Measurements from ENCODE around the gene FBXO30. TPM values are rescaled to one million over a fixed set of nuclear protein-coding genes. Genes with fewer than 3 reads are reported as not detected.

FBXO30 gene
- total and polyA plus RNA-seq, 5 donors, result 6.7 to 14.0 (median 13.4) TPM

DNA sequence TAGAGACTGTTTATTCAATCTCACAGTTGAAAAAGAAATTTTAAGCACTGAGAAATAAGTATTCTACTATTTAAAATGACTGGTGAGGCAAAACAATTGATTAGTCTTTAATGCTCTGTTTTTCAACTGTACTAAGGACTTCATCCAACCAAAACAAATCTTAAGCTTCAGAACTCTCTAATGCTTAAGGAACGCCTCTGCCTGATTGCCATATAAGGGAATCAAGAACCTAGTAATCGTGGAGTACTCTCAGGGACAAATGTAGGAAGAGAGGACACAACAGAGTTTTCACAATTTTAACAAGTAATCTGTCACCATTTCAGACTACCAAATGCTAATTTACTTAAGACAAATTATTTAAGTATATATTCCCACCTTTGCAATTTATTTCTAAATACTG is 16.1 kb downstream of the FBXO30 start:
- H3K4me1 ChIP-seq (ENCODE audit: control insufficient read depth, insufficient read depth, low read length), result peaks cover 5% of the 10 kb centered on the region
- no peak overlapping the region for H3K4me3 ChIP-seq (ENCODE audit: low read length)
- ATAC-seq, result peak; percentile 47 to 64
- intact Hi-C loops (cut with DNase I), result no loop called here
- 30% methylated on average over 2 of the region's 2 CpGs for WGBS
- no peaks in the 10 kb centered on the region for H3K9me3 ChIP-seq (ENCODE audit: control insufficient read depth, low read length)
- no peaks in the 10 kb centered on the region for H3K27me3 ChIP-seq (ENCODE audit: control insufficient read depth, insufficient read depth)
- H3K27ac ChIP-seq (ENCODE audit: low read length), result no peak overlapping the region
- no peak for DNase-seq

DNA sequence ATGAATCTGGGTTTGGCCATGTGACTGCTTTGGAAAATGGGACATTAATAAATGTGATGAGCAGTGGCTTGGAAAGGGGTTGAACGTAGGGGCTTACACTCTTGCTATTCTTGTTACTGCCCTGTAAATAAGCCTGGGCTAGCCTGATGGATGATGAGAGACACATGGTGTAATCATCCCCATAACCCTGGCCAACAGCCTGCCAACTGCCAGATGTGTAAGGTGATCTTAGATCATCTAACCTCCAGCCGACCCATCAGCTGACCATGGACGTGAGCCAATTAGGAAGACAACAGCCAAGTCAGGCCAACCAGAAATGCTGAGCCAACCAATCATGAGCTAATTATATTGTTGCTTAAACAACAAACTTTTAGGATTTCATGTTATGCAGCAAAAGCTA is 25.2 kb downstream of the FBXO30 start:
- H3K4me3 ChIP-seq (ENCODE audit: low read length), result no peak overlapping the region
- intact Hi-C loops (cut with DNase I), result no loop called here
- DNase-seq, result peak in 1 of 3 donors; percentile 19
- H3K27ac ChIP-seq (ENCODE audit: low read length), result no peak overlapping the region
- no peaks in the 10 kb centered on the region for H3K4me1 ChIP-seq (ENCODE audit: control insufficient read depth, insufficient read depth, low read length)
- no peaks in the 10 kb centered on the region for H3K27me3 ChIP-seq (ENCODE audit: control insufficient read depth, insufficient read depth)
- no peaks in the 10 kb centered on the region for H3K9me3 ChIP-seq (ENCODE audit: control insufficient read depth, low read length)
- WGBS, result 60% methylated on average over 3 of the region's 3 CpGs
- peak; percentile 19 to 36 for ATAC-seq

DNA sequence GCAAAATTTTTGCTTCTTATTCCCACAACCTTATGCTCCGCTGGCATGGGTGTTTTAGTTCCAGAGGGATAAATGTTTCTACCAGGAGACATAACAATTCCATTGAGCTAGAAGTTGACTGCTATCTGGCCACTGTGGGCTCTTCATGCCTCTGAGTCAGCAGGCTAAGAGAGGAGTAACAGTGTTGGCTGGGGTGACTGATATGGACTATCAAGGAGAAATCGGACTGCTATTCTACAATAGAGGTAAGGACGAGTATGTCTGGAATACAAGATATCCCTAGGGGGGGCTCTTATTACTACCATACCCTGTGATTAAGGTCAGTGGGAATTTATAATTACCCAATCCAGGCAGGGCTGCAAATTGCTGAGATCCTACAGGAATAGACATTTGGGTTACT is 26.9 kb downstream of the FBXO30 start:
- 87% methylated on average over 3 of the region's 3 CpGs for WGBS
- DNase-seq (no peak), ATAC-seq (no peak)
- intact Hi-C loops (cut with DNase I), result no loop called here
- no peaks in the 10 kb centered on the region for H3K9me3 ChIP-seq (ENCODE audit: control insufficient read depth, low read length)
- no peaks in the 10 kb centered on the region for H3K4me1 ChIP-seq (ENCODE audit: control insufficient read depth, insufficient read depth, low read length)
- H3K27ac ChIP-seq (ENCODE audit: low read length), result no peak overlapping the region
- no peaks in the 10 kb centered on the region for H3K27me3 ChIP-seq (ENCODE audit: control insufficient read depth, insufficient read depth)
- H3K4me3 ChIP-seq (ENCODE audit: low read length), result no peak overlapping the region

DNA sequence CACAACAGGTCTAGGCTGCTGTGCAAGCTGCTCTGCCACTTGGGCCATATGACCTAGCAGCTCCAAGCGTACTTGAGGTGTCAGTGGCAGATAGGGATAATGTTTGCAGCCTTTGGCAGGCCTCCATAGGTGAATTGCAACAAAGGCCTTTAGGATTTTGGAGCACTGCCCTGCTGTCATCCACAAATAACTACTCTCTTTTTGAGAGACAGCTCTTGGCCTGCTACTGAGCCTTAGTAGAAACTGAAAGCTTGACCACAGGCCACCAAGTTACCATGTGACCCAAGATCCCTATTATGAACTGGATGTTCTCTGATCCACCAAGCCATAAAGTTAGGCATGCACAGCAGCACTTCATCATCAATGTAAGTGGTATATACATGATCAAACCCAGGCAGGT is 29.9 kb downstream of the FBXO30 start:
- intact Hi-C loops (cut with DNase I), result no loop called here
- 57% methylated on average over 1 of the region's 1 CpG for WGBS
- Histone ChIP-seq H3K27me3 (ENCODE audit: control insufficient read depth, insufficient read depth) (no peaks in the 10 kb centered on the region), H3K4me1 (ENCODE audit: control insufficient read depth, insufficient read depth, low read length) (no peaks in the 10 kb centered on the region), H3K9me3 (ENCODE audit: control insufficient read depth, low read length) (no peaks in the 10 kb centered on the region), H3K4me3 (ENCODE audit: low read length) (no peak overlapping the region), H3K27ac (ENCODE audit: low read length) (no peak overlapping the region)
- ATAC-seq, result peak; percentile 23 to 75
- DNase-seq, result peak; percentile 12 to 41 (median 38)

DNA sequence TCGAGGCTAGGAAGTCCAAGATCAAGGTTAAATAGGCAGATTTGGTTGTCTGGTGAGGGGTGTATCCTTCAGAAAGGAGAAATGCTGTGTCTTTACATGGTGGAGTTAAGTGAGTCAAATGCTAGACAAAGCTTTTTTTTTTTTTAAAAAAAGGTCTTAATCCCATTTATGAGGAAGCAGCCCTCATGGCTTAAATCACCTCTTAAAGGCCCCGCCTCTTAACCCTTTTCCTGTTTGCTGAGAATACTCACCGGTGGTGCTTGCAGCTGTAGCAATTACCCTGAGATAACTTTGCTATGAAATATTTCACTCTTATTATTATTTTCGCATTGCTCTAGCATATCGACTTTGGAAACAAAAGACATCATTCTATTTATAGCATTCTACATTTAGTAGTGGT is 30.8 kb downstream of the FBXO30 start:
- intact Hi-C loops (cut with DNase I), result no loop called here
- WGBS, result 77% methylated on average over 5 of the region's 5 CpGs
- Histone ChIP-seq H3K9me3 (ENCODE audit: control insufficient read depth, low read length) (no peaks in the 10 kb centered on the region), H3K27ac (ENCODE audit: low read length) (no peak overlapping the region), H3K4me1 (ENCODE audit: control insufficient read depth, insufficient read depth, low read length) (no peaks in the 10 kb centered on the region), H3K4me3 (ENCODE audit: low read length) (no peak overlapping the region), H3K27me3 (ENCODE audit: control insufficient read depth, insufficient read depth) (no peaks in the 10 kb centered on the region)
- DNase-seq (no peak), ATAC-seq (no peak)

DNA sequence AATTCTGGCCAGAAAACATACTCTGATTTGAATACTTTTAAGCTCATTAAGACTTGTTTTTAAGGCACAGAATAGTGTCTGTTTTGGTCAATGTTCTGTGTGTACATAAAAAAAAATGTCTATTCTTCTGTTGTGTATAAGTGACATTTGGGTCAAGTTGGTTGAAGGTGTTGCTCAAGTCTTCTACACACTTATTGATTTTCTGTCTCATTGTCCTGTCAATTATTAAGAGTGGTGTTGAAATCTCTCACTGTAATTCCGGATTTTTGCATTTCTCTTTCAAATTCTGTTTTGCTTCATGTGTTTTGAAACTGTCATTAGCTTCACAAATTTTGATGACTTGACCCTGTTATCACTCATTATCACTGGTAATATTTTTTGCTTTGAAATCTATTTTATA is 41.7 kb downstream of the FBXO30 start:
- intact Hi-C loops (cut with DNase I), result no loop called here
- DNase-seq (no peak), ATAC-seq (no peak)
- H3K4me1 ChIP-seq (ENCODE audit: control insufficient read depth, insufficient read depth, low read length), result no peaks in the 10 kb centered on the region
- WGBS, result 84% methylated on average over 1 of the region's 1 CpG
- H3K27me3 ChIP-seq (ENCODE audit: control insufficient read depth, insufficient read depth), result no peaks in the 10 kb centered on the region
- no peak overlapping the region for H3K4me3 ChIP-seq (ENCODE audit: low read length)
- no peaks in the 10 kb centered on the region for H3K9me3 ChIP-seq (ENCODE audit: control insufficient read depth, low read length)
- H3K27ac ChIP-seq (ENCODE audit: low read length), result no peak overlapping the region

DNA sequence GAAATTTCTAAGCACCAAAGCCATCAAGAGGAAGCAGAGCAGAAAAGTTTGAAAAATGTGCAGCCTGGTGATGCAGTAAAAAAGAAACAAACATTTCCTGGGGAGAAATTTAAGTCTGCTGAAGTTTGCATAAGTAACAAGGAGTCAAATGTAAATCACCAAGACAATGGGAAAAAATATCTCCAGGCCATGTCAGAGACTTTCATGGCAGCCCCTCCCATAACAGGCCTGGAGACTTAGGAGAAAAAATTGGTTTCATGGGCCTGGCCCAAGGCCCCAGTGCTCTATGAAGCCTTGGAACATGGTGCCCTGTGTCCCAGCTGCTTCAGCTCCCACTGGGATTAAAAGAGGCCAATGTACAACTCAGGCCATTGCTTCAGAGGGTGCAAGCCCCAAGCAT is 49.1 kb downstream of the FBXO30 start:
- H3K27me3 ChIP-seq (ENCODE audit: control insufficient read depth, insufficient read depth), result no peaks in the 10 kb centered on the region
- H3K4me3 ChIP-seq (ENCODE audit: low read length), result no peak overlapping the region
- H3K27ac ChIP-seq (ENCODE audit: low read length), result no peak overlapping the region
- DNase-seq (no peak), ATAC-seq (no peak)
- H3K9me3 ChIP-seq (ENCODE audit: control insufficient read depth, low read length), result no peaks in the 10 kb centered on the region
- intact Hi-C loops (cut with DNase I), result no loop called here
- H3K4me1 ChIP-seq (ENCODE audit: control insufficient read depth, insufficient read depth, low read length), result no peaks in the 10 kb centered on the region

DNA sequence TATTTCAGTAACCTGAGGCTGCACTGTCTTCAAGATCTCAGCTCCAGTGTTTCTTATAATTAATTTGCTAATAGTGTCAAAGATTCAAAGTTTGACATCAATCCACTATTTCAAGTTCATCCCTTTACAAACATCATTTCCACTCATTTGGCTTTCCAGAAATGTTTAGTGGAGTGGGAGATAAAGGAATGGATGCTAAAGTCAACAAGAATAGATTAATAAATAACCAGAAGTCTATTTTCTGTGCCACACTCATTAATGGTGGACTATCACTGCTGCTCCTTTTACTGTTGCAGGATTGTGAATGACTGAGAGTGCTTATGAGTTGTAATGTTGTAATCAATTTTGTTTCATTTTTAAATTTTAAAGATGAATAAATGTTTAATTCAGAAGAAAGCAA is 50.9 kb downstream of the FBXO30 start:
- H3K9me3 ChIP-seq (ENCODE audit: control insufficient read depth, low read length), result no peaks in the 10 kb centered on the region
- H3K27me3 ChIP-seq (ENCODE audit: control insufficient read depth, insufficient read depth), result no peaks in the 10 kb centered on the region
- intact Hi-C loops (cut with DNase I), result no loop called here
- ATAC-seq (no peak), DNase-seq (no peak)
- H3K4me1 ChIP-seq (ENCODE audit: control insufficient read depth, insufficient read depth, low read length), result no peaks in the 10 kb centered on the region
- H3K27ac ChIP-seq (ENCODE audit: low read length), result no peak overlapping the region
- no peak overlapping the region for H3K4me3 ChIP-seq (ENCODE audit: low read length)

DNA sequence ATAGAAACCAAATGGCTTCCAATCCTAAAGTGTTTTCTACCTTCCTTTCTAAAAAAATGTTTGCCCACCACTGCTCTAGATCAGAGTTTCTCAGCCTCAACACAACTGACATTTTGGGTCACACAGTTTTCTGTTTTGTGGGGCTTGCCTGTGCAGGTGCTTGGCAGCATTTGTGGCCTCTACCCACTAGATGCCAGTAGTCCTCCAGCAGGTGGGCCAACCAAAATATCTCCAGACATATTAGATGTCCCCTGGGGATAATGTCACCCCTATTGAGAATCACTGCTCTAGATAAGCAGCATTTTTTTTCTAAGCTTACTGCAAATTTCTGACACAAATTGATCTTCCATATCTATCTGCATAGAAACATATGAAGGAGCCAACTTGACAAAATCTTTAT is 53.0 kb downstream of the FBXO30 start:
- DNase-seq, result no peak
- Histone ChIP-seq H3K27me3 (ENCODE audit: control insufficient read depth, insufficient read depth) (no peaks in the 10 kb centered on the region), H3K4me3 (ENCODE audit: low read length) (no peak overlapping the region), H3K9me3 (ENCODE audit: control insufficient read depth, low read length) (no peaks in the 10 kb centered on the region), H3K4me1 (ENCODE audit: control insufficient read depth, insufficient read depth, low read length) (no peaks in the 10 kb centered on the region), H3K27ac (ENCODE audit: low read length) (no peak overlapping the region)
- intact Hi-C loops (cut with DNase I), result no loop called here
- no peak for ATAC-seq

DNA sequence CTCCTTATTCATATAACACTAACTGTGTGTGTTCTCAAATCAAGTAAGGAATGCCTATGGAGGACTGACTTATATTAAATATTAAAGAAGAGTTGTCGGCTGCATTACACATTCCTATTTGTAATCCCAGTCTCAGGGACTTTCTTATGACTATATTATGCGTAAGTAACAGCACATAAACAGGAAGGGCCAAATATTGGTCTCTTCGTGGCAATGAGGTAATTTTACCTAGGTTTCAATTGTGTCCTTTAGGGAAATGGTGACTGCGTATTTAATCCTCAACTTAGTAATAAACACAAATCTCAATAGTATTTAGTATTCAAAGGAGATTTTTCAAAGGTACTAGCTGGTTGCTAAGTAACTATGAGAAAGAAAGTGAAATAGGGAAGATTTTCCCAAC is 56.5 kb downstream of the FBXO30 start:
- 87% methylated on average over 4 of the region's 4 CpGs for WGBS
- H3K27ac ChIP-seq (ENCODE audit: low read length), result no peak overlapping the region
- no peaks in the 10 kb centered on the region for H3K4me1 ChIP-seq (ENCODE audit: control insufficient read depth, insufficient read depth, low read length)
- no peaks in the 10 kb centered on the region for H3K27me3 ChIP-seq (ENCODE audit: control insufficient read depth, insufficient read depth)
- no peak for ATAC-seq
- no peak for DNase-seq
- H3K9me3 ChIP-seq (ENCODE audit: control insufficient read depth, low read length), result no peaks in the 10 kb centered on the region
- intact Hi-C loops (cut with DNase I), result no loop called here
- no peak overlapping the region for H3K4me3 ChIP-seq (ENCODE audit: low read length)

DNA sequence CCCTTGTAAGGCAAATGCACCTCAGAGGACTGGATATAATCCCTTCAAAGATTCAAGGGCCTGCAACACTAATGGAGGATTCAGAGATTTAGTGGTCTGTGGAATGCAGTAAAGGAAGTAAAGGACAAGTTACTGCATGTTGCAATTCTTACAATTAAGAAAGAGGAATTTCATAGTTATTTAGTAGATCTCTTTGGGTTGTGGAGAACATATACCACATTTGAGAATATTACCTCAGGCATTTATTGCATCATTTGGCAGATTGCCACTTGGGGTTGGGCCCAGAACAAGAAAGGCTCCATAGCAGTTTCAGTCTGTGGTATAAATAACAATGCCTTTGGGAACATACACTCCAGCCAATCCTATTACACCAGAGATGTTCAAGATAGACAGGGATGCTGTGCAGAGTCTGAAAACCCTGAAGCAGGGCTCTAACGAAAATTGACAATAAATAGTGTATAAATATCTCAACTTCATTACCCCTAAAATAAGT is 58.4 kb downstream of the FBXO30 start:
- 33% methylated on average over 1 of the region's 1 CpG for WGBS
- DNase-seq (peak in 2 of 3 donors; percentile 36 to 45), ATAC-seq (peak; percentile 56 to 61)
- Histone ChIP-seq H3K4me1 (ENCODE audit: control insufficient read depth, insufficient read depth, low read length) (no peaks in the 10 kb centered on the region), H3K9me3 (ENCODE audit: control insufficient read depth, low read length) (no peaks in the 10 kb centered on the region), H3K4me3 (ENCODE audit: low read length) (no peak overlapping the region), H3K27me3 (ENCODE audit: control insufficient read depth, insufficient read depth) (no peaks in the 10 kb centered on the region), H3K27ac (ENCODE audit: low read length) (no peak overlapping the region)
- intact Hi-C loops (cut with DNase I), result no loop called here

DNA sequence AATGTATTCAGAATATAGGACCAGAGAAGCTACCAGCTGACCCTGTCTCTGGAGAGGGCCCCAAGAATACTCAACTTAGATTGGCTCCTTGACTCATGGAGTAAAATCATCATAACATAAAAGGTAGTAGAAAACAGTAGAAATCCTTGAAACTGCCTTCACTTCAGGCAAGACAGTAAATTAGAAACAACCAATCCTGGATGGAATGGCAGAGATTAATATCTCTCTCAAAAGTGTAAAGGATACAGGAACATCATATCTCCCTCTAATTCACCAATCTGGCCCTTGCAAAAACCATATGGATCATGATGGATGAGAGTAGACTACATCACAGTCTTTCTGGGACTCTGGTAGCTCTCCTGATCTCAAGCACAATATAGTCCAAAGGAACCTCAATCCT is 58.9 kb downstream of the FBXO30 start:
- DNase-seq (no peak), ATAC-seq (no peak)
- H3K9me3 ChIP-seq (ENCODE audit: control insufficient read depth, low read length), result no peaks in the 10 kb centered on the region
- H3K27ac ChIP-seq (ENCODE audit: low read length), result no peak overlapping the region
- H3K27me3 ChIP-seq (ENCODE audit: control insufficient read depth, insufficient read depth), result no peaks in the 10 kb centered on the region
- intact Hi-C loops (cut with DNase I), result no loop called here
- H3K4me1 ChIP-seq (ENCODE audit: control insufficient read depth, insufficient read depth, low read length), result no peaks in the 10 kb centered on the region
- no peak overlapping the region for H3K4me3 ChIP-seq (ENCODE audit: low read length)
